HUDEP-2 (cell line): ENCODE results near the gene LMF2.

Experiments used
- DNase-seq, 76 experiments: peaks; one replicate each; lab custom pipeline; 2025; ENCODE audit not compliant: unreplicated experiment in 76 of 76; lab: John Stamatoyannopoulos, UW

The LMF2 gene

DNA sequence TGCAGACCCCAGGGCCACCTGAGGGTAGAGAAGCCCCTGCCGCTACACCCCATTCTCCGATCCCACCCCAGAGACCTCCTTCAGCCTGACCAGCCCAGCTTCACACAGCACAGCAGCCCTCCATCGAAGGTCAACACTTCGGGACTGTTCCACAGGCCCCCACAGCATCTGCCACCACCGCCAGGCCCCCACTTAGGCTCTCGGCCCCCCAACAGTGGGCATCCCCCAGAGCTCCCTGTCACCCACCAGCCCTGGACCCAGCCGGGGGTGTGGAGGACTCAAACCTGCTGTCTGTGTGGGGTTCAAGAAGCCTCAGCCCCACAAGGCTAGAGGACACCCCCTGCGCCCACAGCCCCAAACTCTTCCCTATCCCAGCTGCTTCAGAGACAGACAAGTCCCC lies 38.9 kb downstream of the LMF2 start:
- no peak for DNase-seq

DNA sequence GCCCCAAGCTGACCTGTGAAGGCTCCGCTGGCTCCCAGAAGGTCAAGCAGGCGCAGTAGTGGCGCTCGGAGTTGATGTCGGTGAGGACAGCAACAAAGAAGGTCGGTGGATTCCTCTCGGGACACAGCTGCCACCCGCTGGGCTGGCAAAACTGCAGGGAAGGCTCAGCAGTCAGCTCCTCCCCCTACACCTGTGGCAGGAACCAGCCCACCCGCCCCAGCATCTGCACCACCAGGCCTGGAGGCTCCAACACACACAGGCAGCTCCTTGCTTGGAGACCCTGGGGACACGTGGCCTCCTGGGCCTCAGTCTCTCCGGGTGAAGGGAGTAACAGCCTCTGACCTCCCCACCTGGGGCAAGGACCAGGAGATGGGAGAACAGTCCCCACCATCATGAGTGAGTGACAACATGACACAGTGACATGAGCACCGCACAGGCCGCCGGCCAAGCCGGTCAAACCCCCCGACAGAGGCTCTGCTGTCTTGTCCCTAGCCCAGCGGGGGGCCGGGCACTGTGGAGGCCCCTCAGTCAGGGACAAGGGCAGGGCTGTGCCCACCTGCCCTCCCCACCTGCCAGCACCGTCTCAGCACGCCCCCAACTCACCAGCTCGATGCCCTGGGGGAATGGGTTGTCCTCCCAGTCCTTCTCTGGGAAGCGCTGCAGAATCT lies 39.6 kb downstream of the LMF2 start:
- no peak for DNase-seq

- no peak for DNase-seq
Observed at GRCh38 chr22:50467341-50467740, 40.2 kb downstream of the LMF2 start.

GRCh38 chr22:50465066-50465930 lies 42.2 kb downstream of the LMF2 start:
- no peak for DNase-seq

- DNase-seq = no peak
Observed at GRCh38 chr22:50464451-50464850, 43.1 kb downstream of the LMF2 start.

GRCh38 chr22:50463188-50463900 lies 44.2 kb downstream of the LMF2 start:
- no peak for DNase-seq

GRCh38 chr22:50461979-50462540 lies 45.4 kb downstream of the LMF2 start:
- DNase-seq = no peak

DNA sequence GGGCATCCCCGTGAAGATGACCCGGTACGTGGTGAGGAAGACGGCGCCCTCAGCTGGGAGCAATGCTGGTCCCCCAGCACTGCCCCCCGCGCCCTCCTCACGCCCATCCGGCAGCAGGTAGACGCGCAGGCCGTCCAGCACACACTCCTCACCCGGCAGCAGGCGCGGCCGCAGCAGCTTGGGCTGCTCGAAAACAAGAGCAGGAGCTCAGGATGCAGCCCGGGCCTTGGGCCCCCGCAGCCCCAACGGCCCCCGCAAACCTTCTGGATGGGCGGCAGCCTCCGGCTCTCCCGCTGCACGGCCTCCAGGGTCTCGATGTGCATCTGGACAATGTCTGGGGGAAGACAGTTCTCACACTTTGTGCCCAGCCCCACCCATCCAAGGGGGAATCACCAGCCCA lies 46.0 kb downstream of the LMF2 start:
- no peak for DNase-seq

- DNase-seq = no peak
Observed at GRCh38 chr22:50460938-50461337, 46.6 kb downstream of the LMF2 start.

GRCh38 chr22:50459496-50460140 lies 47.9 kb downstream of the LMF2 start:
- no peak for DNase-seq

DNA sequence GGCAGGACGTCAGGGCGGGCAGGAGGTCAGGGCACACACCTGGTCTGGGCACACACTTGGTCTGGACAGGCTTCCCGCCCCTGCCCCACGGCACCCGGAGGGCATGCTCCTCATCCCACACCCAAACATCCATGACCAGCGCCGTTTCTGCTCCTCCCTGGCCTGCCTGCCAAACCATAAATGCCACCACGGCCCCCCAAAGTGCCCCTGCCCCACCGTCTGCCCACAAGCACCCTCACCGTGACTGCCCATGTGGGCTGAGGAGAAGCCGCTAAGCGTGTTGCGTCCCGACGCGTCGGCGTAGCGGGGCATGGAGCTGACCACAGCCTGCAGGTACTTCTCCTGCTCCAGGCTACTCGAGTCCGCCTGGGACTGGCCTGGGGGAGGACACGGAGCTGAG lies 48.5 kb downstream of the LMF2 start:
- DNase-seq = no peak

DNA sequence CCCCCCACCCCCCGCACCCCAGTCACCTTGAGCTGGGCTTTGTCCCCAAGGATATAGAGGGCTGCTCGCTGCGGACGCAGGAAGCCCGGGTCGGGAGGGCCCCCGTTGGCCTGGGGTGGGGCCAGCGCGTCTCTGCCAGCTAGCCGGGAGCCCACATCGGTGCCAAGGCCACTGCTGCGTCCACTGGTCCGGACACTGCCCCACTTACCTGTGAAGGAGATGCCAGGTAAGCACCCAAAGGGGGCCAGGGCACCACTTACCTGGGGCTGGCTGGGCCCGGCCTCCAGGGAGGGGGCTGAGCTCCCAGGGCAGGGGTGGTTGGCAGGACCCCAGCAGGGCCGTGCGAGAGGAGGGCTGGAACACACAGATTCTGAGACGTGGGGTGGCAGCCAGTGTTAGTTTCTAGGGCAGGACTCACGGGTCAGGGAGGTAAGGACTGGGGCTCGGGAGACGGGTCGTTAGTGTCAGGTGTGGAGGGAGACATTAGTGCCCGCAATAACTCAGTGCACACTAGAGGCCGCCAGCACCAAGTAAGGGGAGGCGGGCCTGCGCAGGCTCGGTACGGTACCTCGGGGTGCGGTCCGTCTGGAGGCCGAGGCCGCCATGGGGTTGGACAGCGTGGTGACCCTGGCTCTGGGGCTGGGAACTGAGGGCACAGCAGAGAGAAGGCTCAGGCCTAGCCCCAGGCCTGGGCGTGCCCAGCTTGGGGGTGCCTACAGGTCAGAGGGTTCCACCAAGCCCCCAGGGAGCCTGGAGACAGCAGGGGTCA lies 50.9 kb downstream of the LMF2 start:
- no peak for DNase-seq

DNA sequence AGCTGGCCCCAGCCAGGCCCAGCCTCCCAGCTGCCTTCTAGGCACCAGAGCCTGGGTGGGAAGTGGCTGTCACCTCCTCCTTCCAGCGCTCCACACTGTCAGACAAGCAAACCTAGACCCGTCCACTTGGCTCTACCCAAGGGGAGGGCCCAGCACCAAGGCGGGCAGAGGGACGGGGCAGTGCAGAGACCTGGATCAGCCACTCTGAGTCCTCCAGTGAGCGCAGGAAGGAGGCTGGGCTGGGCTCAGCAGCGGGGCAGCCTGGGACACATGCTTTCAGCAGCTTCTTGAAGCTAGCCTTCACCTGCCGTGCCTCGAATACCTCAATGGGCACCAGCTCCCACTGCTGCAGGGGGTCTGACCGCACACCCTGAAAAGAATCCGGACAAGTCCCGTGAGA lies 51.5 kb downstream of the LMF2 start:
- DNase-seq = no peak

DNA sequence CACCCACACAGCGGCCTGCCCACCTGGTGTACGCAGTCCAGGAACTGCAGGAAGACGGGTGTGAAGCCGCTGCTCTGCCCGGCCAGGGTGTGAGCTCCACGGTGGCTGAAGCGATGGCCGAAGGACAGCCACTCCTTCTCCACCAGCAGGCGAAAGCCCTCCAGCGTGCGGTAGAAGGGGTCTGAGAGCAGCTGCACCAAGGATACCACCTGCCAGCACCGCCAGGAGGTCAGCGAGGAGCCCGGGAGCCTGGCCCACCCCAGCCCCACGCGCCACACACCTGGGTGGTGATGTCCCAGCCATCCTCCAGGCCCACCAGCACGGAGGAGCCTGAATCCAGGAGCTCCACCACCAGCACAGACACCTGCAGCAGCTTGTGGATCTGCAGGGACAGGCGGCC lies 52.3 kb downstream of the LMF2 start:
- DNase-seq = no peak

- no peak for DNase-seq
Observed at GRCh38 chr22:50454556-50455075, 52.9 kb downstream of the LMF2 start.
